H9 (cell line): ENCODE results near the gene DACH1. TPM values are rescaled to one million over a fixed set of nuclear protein-coding genes. Genes with fewer than 3 reads are reported as not detected.

Experiments used
- DNase-seq: peaks from one replicate; pipeline ENCODE4 v3.0.0-alpha.2; 2017
- H2AFZ ChIP-seq: one replicate; pipeline ENCODE4 v1.6.1; 2013; ENCODE audit warnings: mild to moderate bottlenecking, low read length, control low read depth, moderate library complexity
- H2AK5ac ChIP-seq: 2 replicates; pipeline ENCODE4 v1.6.1; 2013; ENCODE audit warnings: low read length, control low read depth, mixed read lengths; ENCODE audit not compliant: insufficient read length
- H2BK120ac ChIP-seq: one replicate; pipeline ENCODE4 v1.6.1; 2013; ENCODE audit warnings: low read depth, mild to moderate bottlenecking, low read length, control low read depth, inconsistent platforms; ENCODE audit not compliant: poor library complexity, severe bottlenecking
- H2BK12ac ChIP-seq: 2 replicates; pipeline ENCODE4 v1.6.1; 2013; ENCODE audit warnings: low read length, control low read depth, mixed read lengths, low read depth; ENCODE audit not compliant: insufficient read length
- H2BK15ac ChIP-seq: 2 replicates; pipeline ENCODE4 v1.6.1; 2013; ENCODE audit warnings: low read depth, low read length, control low read depth
- H2BK20ac ChIP-seq: one replicate; pipeline ENCODE4 v1.6.1; 2013; ENCODE audit warnings: low read depth, mild to moderate bottlenecking, low read length, control low read depth, inconsistent platforms; ENCODE audit not compliant: poor library complexity, severe bottlenecking
- H2BK5ac ChIP-seq: 2 replicates; pipeline ENCODE4 v1.6.1; 2013; ENCODE audit warnings: low read length, control low read depth, mixed read lengths; ENCODE audit not compliant: insufficient read length
- H3K14ac ChIP-seq: 2 replicates; pipeline ENCODE4 v1.6.1; 2013; ENCODE audit warnings: low read length, control low read depth; ENCODE audit not compliant: insufficient read depth
- H3K18ac ChIP-seq: 2 replicates; pipeline ENCODE4 v1.6.1; 2013; ENCODE audit warnings: low read depth, mild to moderate bottlenecking, mixed read lengths, low read length, control low read depth; ENCODE audit not compliant: insufficient read length
- H3K23ac ChIP-seq: 2 replicates; pipeline ENCODE4 v1.6.1; 2013; ENCODE audit warnings: low read length, control low read depth, mixed read lengths, low read depth; ENCODE audit not compliant: insufficient read length
- H3K23me2 ChIP-seq: 2 replicates; pipeline ENCODE4 v1.6.1; 2013; ENCODE audit warnings: low read depth, mild to moderate bottlenecking, mixed read lengths, low read length, control low read depth; ENCODE audit not compliant: insufficient read length, poor library complexity, severe bottlenecking
- H3K27ac ChIP-seq: 2 replicates; pipeline ENCODE4 v1.5.1; 2013; ENCODE audit warnings: low read length, control low read depth, mixed read lengths, low read depth; ENCODE audit not compliant: insufficient read length
- H3K27me3 ChIP-seq: 2 replicates; pipeline ENCODE4 v1.6.1; 2013; ENCODE audit warnings: low read length, control low read depth, inconsistent platforms; ENCODE audit not compliant: insufficient read depth
- H3K4ac ChIP-seq: 2 replicates; pipeline ENCODE4 v1.6.1; 2013; ENCODE audit warnings: low read depth, mild to moderate bottlenecking, control low read depth, inconsistent platforms, low read length, moderate library complexity
- H3K4me1 ChIP-seq: 2 replicates; pipeline ENCODE4 v1.6.1; 2013; ENCODE audit warnings: low read length, control low read depth, inconsistent platforms; ENCODE audit not compliant: insufficient read depth
- H3K4me2 ChIP-seq: 2 replicates; pipeline ENCODE4 v1.6.1; 2013; ENCODE audit warnings: low read length, control low read depth, mixed read lengths; ENCODE audit not compliant: insufficient read length, insufficient read depth
- H3K56ac ChIP-seq: 2 replicates; pipeline ENCODE4 v1.6.1; 2013; ENCODE audit warnings: low read depth, mild to moderate bottlenecking, mixed read lengths, low read length, control low read depth; ENCODE audit not compliant: insufficient read length
- H3K79me1 ChIP-seq: 2 replicates; pipeline ENCODE4 v1.6.1; 2013; ENCODE audit warnings: low read depth, mild to moderate bottlenecking, moderate library complexity, low read length, control low read depth, inconsistent platforms; ENCODE audit not compliant: insufficient read depth, poor library complexity, severe bottlenecking
- H3K79me2 ChIP-seq: 2 replicates; pipeline ENCODE4 v1.6.1; 2013; ENCODE audit warnings: low read length, control low read depth, inconsistent platforms; ENCODE audit not compliant: insufficient read depth
- H3K9ac ChIP-seq: 2 replicates; pipeline ENCODE4 v1.6.1; 2013; ENCODE audit warnings: low read length, control low read depth, mixed read lengths; ENCODE audit not compliant: insufficient read length; ENCODE audit errors: extremely low read depth
- H3K9me3 ChIP-seq: one replicate; pipeline ENCODE4 v1.6.1; 2013; ENCODE audit warnings: low read depth, low read length, inconsistent platforms; ENCODE audit not compliant: control insufficient read depth
- H3T11ph ChIP-seq: one replicate; pipeline ENCODE4 v1.6.1; 2013; ENCODE audit warnings: mild to moderate bottlenecking, low read length, control low read depth, inconsistent platforms
- H4K20me1 ChIP-seq: one replicate; pipeline ENCODE4 v1.6.1; 2013; ENCODE audit not compliant: control insufficient read depth, insufficient read length, insufficient read depth
- H4K5ac ChIP-seq: 2 replicates; pipeline ENCODE4 v1.6.1; 2013; ENCODE audit warnings: low read depth, mild to moderate bottlenecking, mixed read lengths, low read length, control low read depth; ENCODE audit not compliant: insufficient read length
- H4K8ac ChIP-seq: replicated peaks from 2 replicates; pipeline ENCODE4 v1.6.1; 2013; ENCODE audit warnings: low read length, control low read depth, mixed read lengths, low read depth; ENCODE audit not compliant: insufficient read length
- H4K91ac ChIP-seq: 2 replicates; pipeline ENCODE4 v1.6.1; 2013; ENCODE audit warnings: low read depth, mild to moderate bottlenecking, moderate library complexity, mixed read lengths, low read length, control low read depth; ENCODE audit not compliant: insufficient read length
- H3K27ac Mint-ChIP-seq, 3 experiments: 2 replicates in 2 of 3; 3 replicates in 1 of 3; pipeline ENCODE4 v1.8.0; 2020 to 2021; ENCODE audit warnings: mixed read lengths in 3 of 3, mild to moderate bottlenecking in 1 of 3, moderate library complexity in 1 of 3
- H3K27me3 Mint-ChIP-seq: 2 replicates; pipeline ENCODE4 v1.8.0; 2021; ENCODE audit warnings: low read depth, mild to moderate bottlenecking, moderate library complexity, mixed read lengths
- H3K36me3 Mint-ChIP-seq, 3 experiments: 2 replicates in 2 of 3; 3 replicates in 1 of 3; pipeline ENCODE4 v1.8.0; 2020 to 2021; ENCODE audit warnings: low read depth in 3 of 3, mixed read lengths in 3 of 3; ENCODE audit not compliant: insufficient read depth in 1 of 3
- H3K4me1 Mint-ChIP-seq, 2 experiments: 2 replicates each; pipeline ENCODE4 v1.8.0; 2020; ENCODE audit warnings: mixed read lengths in 2 of 2
- H3K4me3 Mint-ChIP-seq, 2 experiments: 2 replicates in 1 of 2; 3 replicates in 1 of 2; pipeline ENCODE4 v1.8.0; 2020 to 2021; ENCODE audit warnings: mild to moderate bottlenecking in 2 of 2, mixed read lengths in 2 of 2, moderate library complexity in 1 of 2
- H3K9me3 Mint-ChIP-seq, 2 experiments: 2 replicates in 1 of 2; 3 replicates in 1 of 2; pipeline ENCODE4 v1.8.0; 2020; ENCODE audit warnings: mild to moderate bottlenecking in 2 of 2, mixed read lengths in 2 of 2, moderate library complexity in 1 of 2
- CTCF ChIP-seq: fragments of 200-600 bp; sonication (generic); conservative IDR thresholded peaks from 3 replicates; pipeline ENCODE4 v1.8.0; 2021; ENCODE audit warnings: antibody characterized with exemption, mild to moderate bottlenecking
- WGBS: extraction: QIAGEN DNeasy Blood & Tissue Kit; methylation state at CpG from one replicate; pipeline ENCODE4 v1.1.7; 2013; ENCODE audit warnings: missing lambda C conversion rate, low lambda C conversion rate, mixed read lengths; ENCODE audit not compliant: insufficient read length; ENCODE audit errors: extremely low coverage; 5-methylcytosine and 5-hydroxymethylcytosine counted together
- total RNA-seq: library from RNA; stranded (reverse); gene quantifications from 2 replicates; pipeline ENCODE4 v1.2.1, GENCODE V29; 2021

Gene DACH1
- total RNA-seq, 1 experiment from 2014 or later, result not detected

DNA sequence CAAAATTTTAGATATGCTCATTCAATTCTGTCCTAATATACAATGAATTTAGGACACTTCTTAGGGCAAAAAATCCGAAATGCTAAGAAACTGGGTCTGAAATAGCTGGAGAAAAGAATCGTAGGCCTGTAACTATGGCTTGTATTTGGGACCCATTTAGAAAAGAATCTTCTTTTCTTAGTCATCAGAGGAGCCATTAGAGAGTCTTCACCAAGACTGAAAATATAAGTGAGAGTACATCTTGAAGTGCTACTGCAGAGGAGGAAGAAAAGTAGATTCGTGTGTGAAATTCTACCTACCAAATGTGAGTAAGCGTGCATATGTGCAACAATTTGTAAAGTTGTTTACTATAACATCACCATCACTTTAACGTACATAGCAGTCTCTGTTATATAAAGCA is 8.8 kb upstream of the DACH1 start:
- no peaks in the 10 kb centered on the region for H3K9me3 ChIP-seq
- H3K27me3 ChIP-seq, result no peaks in the 10 kb centered on the region
- H3K79me2 ChIP-seq, result no peaks in the 10 kb centered on the region
- H4K5ac ChIP-seq, result no peak overlapping the region
- no peak overlapping the region for H3K4me2 ChIP-seq
- H3K23me2 ChIP-seq, result no peaks in the 10 kb centered on the region
- Mint-ChIP-seq H3K27ac (no peak overlapping the region), H3K4me3 (no peak overlapping the region), H3K4me1 (peaks cover 24 to 29% of the 10 kb centered on the region in 2 experiments), H3K9me3 (no peaks in the 10 kb centered on the region), H3K27me3 (peaks cover 25% of the 10 kb centered on the region), H3K36me3 (no peaks in the 10 kb centered on the region)
- H3K27ac ChIP-seq, result no peak overlapping the region
- H2AFZ ChIP-seq, result no peak overlapping the region
- no peak overlapping the region for H2BK5ac ChIP-seq
- H3T11ph ChIP-seq, result no peak overlapping the region
- no peak overlapping the region for H4K8ac ChIP-seq
- DNase-seq, result no peak
- no peak overlapping the region for H2AK5ac ChIP-seq
- H2BK15ac ChIP-seq, result no peak overlapping the region
- no peak overlapping the region for H3K56ac ChIP-seq
- no peak overlapping the region for H3K18ac ChIP-seq
- H3K23ac ChIP-seq, result no peak overlapping the region
- TF ChIP-seq CTCF, result no peak
- WGBS, result no CpG with 5 or more reads among the region's 5 CpGs
- H2BK20ac ChIP-seq, result no peak overlapping the region
- peaks cover 11% of the 10 kb centered on the region; the same call in 1 of the 2 replicates for H3K4me1 ChIP-seq
- H4K20me1 ChIP-seq, result no peaks in the 10 kb centered on the region
- H3K4ac ChIP-seq, result no peak overlapping the region
- no peak overlapping the region for H3K9ac ChIP-seq
- no peak overlapping the region for H3K14ac ChIP-seq
- no peaks in the 10 kb centered on the region for H3K79me1 ChIP-seq
- no peak overlapping the region for H2BK120ac ChIP-seq
- H4K91ac ChIP-seq, result no peak overlapping the region
- H2BK12ac ChIP-seq, result no peak overlapping the region
